Measurements from ENCODE around the gene CUL2. TPM values are rescaled to one million over a fixed set of nuclear protein-coding genes. Genes with fewer than 3 reads are reported as not detected.
A peak's percentile ranks its signal among the peaks of the same experiment; 100 is the strongest.

CUL2 gene
- total RNA-seq, 1 experiment from 2014 or later, result 30.7 TPM

DNA sequence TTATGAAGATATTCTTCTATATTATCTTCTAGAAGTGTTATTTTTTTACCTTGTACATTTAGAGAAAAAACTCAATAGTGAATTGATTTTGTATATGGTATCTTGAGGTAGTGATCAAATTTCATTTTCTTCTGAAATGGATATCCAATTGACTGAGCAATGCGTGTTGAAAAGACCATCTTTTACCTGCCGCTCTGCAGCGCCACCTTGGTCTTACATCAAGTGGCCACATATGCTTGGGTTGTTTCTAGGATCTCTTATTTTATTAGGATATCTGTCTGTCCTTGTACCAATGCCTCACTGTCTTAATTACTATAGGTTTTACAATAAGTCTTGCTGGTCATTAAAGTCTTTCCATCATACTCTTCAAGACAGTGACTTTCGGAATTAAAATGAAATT is 53.0 kb downstream of the CUL2 start:
- Mint-ChIP-seq H3K9me3 (ENCODE audit: unreplicated experiment) (no peaks in the 10 kb centered on the region), H3K27ac (ENCODE audit: low read depth, unreplicated experiment) (no peak overlapping the region), H3K27me3 (ENCODE audit: insufficient read depth, unreplicated experiment) (no peaks in the 10 kb centered on the region), H3K4me3 (ENCODE audit: unreplicated experiment) (no peak overlapping the region), H3K36me3 (ENCODE audit: insufficient read depth, unreplicated experiment) (peaks cover 67% of the 10 kb centered on the region), H3K4me1 (ENCODE audit: insufficient read depth, unreplicated experiment) (peaks cover 12% of the 10 kb centered on the region)
- TF ChIP-seq, protein P1, sequence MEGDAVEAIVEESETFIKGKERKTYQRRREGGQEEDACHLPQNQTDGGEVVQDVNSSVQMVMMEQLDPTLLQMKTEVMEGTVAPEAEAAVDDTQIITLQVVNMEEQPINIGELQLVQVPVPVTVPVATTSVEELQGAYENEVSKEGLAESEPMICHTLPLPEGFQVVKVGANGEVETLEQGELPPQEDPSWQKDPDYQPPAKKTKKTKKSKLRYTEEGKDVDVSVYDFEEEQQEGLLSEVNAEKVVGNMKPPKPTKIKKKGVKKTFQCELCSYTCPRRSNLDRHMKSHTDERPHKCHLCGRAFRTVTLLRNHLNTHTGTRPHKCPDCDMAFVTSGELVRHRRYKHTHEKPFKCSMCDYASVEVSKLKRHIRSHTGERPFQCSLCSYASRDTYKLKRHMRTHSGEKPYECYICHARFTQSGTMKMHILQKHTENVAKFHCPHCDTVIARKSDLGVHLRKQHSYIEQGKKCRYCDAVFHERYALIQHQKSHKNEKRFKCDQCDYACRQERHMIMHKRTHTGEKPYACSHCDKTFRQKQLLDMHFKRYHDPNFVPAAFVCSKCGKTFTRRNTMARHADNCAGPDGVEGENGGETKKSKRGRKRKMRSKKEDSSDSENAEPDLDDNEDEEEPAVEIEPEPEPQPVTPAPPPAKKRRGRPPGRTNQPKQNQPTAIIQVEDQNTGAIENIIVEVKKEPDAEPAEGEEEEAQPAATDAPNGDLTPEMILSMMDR (IDR thresholded peaks at IDR 0.05; ENCODE audit: unreplicated experiment), result no peak
- ChIA-PET CTCF (interaction anchor here (0.7 to 1.4 kb wide), 2 partner anchors 9 to 180 kb away, joined by 3 read pairs; no protein-coding TSS in a partner anchor), POLR2A (no interaction called here)
- BruUV-seq (replicated peaks), result no TSS peak
- DNase-seq (ENCODE audit: unreplicated experiment), result no peak
- intact Hi-C loops (cut with micrococcal nuclease), result no loop called here

DNA sequence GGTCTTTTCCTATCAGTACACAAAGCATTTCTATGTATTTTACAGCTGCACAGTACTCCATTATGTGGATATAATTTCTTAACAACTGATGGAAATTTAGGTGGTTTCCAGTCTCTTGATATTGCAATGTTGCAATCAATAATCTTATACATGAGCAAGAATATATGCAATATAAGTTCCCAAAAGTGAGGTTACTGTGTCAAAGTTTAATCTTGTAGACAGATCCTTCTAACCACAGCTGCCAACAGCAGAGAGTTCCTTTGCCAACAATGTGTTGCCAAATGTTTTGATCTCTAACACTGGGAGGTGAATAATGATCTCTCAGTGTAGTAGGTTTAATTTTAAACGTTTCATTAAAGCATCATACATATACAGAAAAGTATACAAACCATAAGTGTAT is 54.5 kb downstream of the CUL2 start:
- Mint-ChIP-seq H3K27me3 (ENCODE audit: insufficient read depth, unreplicated experiment) (no peaks in the 10 kb centered on the region), H3K9me3 (ENCODE audit: unreplicated experiment) (no peaks in the 10 kb centered on the region), H3K4me1 (ENCODE audit: insufficient read depth, unreplicated experiment) (no peaks in the 10 kb centered on the region), H3K36me3 (ENCODE audit: insufficient read depth, unreplicated experiment) (peaks cover 76% of the 10 kb centered on the region), H3K27ac (ENCODE audit: low read depth, unreplicated experiment) (peak overlapping the region; percentile 12), H3K4me3 (ENCODE audit: unreplicated experiment) (no peak overlapping the region)
- DNase-seq (ENCODE audit: unreplicated experiment), result peak; percentile 42
- CTCF ChIA-PET, result interaction anchor here (0.6 kb wide), 1 partner anchor 45 kb away, joined by 5 read pairs; no protein-coding TSS in a partner anchor
- POLR2A ChIA-PET, result no interaction called here
- no TSS peak for BruUV-seq (replicated peaks)
- intact Hi-C loops (cut with micrococcal nuclease), result no loop called here
- TF ChIP-seq, protein P1 (IDR thresholded peaks at IDR 0.05; ENCODE audit: unreplicated experiment), result no peak

DNA sequence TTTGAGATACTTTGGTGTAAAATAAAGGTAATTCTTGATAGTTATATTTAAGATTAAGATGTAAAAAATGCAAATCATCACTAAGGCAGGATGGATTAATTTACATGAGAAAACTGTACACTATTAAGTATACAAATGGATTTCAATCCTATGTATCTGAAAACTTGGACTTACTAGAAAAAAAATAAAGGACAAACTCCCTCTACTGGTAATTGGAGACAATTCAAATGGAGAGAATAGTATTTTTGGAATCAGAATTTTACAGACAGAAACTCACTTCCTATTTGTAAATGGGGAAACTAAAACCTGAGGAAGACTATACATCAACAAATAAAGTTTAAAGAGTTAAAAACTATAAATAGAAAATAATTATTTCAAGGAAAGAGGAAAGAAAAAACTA is 62.6 kb downstream of the CUL2 start:
- intact Hi-C loops (cut with micrococcal nuclease), result loop anchor here (1.0 to 5.0 kb wide), 4 partner anchors 33 to 361 kb away; no protein-coding TSS in a partner anchor
- ChIA-PET POLR2A (interaction anchor here (0.7 to 1.5 kb wide), 4 partner anchors 14 to 304 kb away, joined by 3 to 5 read pairs (median 4); no protein-coding TSS in a partner anchor), CTCF (interaction anchor here (0.6 to 4.9 kb wide), 10 partner anchors 10 to 371 kb away, joined by 3 to 72 read pairs (median 4); no protein-coding TSS in a partner anchor)
- TF ChIP-seq, protein P1 (IDR thresholded peaks at IDR 0.05; ENCODE audit: unreplicated experiment), result peak; percentile 44
- no peaks in the 10 kb centered on the region for H3K27me3 Mint-ChIP-seq (ENCODE audit: insufficient read depth, unreplicated experiment)
- no peak overlapping the region for H3K27ac Mint-ChIP-seq (ENCODE audit: low read depth, unreplicated experiment)
- DNase-seq (ENCODE audit: unreplicated experiment), result peak; percentile 38
- H3K4me1 Mint-ChIP-seq (ENCODE audit: insufficient read depth, unreplicated experiment), result peaks cover 5% of the 10 kb centered on the region
- H3K9me3 Mint-ChIP-seq (ENCODE audit: unreplicated experiment), result no peaks in the 10 kb centered on the region
- BruUV-seq (replicated peaks), result no TSS peak
- H3K36me3 Mint-ChIP-seq (ENCODE audit: insufficient read depth, unreplicated experiment), result peaks cover 70% of the 10 kb centered on the region
- no peak overlapping the region for H3K4me3 Mint-ChIP-seq (ENCODE audit: unreplicated experiment)

DNA sequence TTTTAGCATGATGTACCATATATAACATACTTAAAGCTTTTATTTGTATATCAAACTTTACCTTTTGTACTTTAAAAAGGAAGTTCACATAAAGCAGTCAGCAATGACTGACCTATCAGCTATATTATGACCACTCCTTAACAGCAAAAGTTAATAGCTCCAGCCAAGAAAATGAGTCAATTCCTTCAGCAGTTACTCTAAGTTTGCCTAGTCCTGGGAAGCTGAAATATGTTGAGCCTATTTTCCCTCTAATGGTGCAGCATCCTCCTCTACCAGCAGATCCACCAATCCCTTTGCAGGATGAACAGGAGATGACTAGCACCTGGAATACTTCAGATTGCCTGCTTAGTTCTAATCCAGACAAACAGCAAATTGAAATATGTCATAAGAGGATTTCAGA is 64.2 kb downstream of the CUL2 start:
- Mint-ChIP-seq H3K36me3 (ENCODE audit: insufficient read depth, unreplicated experiment) (peaks cover 70% of the 10 kb centered on the region), H3K4me3 (ENCODE audit: unreplicated experiment) (no peak overlapping the region), H3K9me3 (ENCODE audit: unreplicated experiment) (no peaks in the 10 kb centered on the region), H3K27me3 (ENCODE audit: insufficient read depth, unreplicated experiment) (no peaks in the 10 kb centered on the region), H3K27ac (ENCODE audit: low read depth, unreplicated experiment) (peak overlapping the region; percentile 16), H3K4me1 (ENCODE audit: insufficient read depth, unreplicated experiment) (peaks cover 5% of the 10 kb centered on the region)
- BruUV-seq (replicated peaks), result no TSS peak
- intact Hi-C loops (cut with micrococcal nuclease), result loop anchor here (2.0 to 5.0 kb wide), 3 partner anchors 301 to 359 kb away; no protein-coding TSS in a partner anchor
- peak; percentile 37 for DNase-seq (ENCODE audit: unreplicated experiment)
- ChIA-PET CTCF (interaction anchor here (0.9 to 4.9 kb wide), 8 partner anchors 15 to 370 kb away, joined by 3 to 72 read pairs (median 4); no protein-coding TSS in a partner anchor), POLR2A (interaction anchor here (0.7 to 1.3 kb wide), 9 partner anchors 8 to 365 kb away, joined by 3 to 5 read pairs (median 3); no protein-coding TSS in a partner anchor)
- TF ChIP-seq, protein P1 (IDR thresholded peaks at IDR 0.05; ENCODE audit: unreplicated experiment), result no peak
